Measurements from ENCODE around the gene ERH.

The ERH gene

DNA sequence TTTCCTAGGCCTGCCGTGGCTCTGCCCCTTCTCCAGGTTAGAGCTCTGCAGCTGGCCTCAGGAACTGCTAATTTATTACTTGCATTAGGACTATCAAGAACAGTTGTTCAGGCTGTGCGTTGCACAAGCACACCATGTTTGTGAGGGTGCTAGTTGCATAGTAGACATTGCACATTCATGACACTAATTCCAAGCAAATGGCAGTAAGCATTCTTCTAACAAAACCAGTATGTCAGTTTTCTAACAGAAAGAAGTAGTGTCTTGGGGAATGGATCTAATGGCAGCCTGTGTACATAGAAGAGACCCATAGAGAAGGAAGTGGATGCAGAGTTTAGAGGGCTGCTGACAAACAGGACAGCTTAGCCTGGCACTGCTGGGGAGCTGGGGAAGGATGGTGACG lies 53.9 kb downstream of the ERH start:
- TF ChIP-seq CEBPB (IDR thresholded peaks at IDR 0.05) (no peak), CREB1 (IDR thresholded peaks at IDR 0.05; ENCODE audit: low read depth) (no peak), FOXM1 (IDR thresholded peaks at IDR 0.05; ENCODE audit: borderline replicate concordance, low read depth) (no peak)

DNA sequence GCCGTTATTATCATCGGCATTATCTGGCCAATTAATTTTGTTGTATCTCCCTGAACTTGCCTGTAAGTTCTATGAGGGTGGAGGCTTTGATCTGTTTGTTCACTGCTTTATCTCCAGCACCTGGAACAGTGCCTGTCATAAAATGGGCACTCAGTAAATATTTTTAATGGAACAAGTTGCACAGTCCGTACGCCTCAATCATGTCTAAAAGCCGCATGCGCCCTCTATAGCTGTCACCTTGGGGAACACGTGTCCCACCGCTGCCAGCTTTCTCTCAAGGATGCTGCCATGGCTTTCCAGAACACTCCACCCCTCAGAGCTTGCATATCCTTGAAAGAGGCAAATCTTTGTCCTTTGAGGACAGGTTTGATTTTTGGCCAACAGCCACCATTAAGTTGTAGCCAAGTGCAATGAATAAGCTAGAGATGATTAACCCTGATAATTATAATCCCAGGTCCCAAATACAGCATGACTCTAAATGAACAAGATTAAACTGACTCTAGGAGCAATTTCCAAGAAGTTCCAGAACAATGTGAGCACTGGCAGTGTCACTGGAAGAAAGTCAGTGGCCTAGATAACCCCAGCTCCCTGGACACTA lies 55.1 kb downstream of the ERH start:
- no peak for TF ChIP-seq TEAD4 (IDR thresholded peaks at IDR 0.05)
- no peak for TF ChIP-seq RAD21 (IDR thresholded peaks at IDR 0.05; ENCODE audit: low read depth)
- no peak for TF ChIP-seq CREB1 (IDR thresholded peaks at IDR 0.05; ENCODE audit: low read depth)
- TF ChIP-seq TAF1 (IDR thresholded peaks at IDR 0.05; ENCODE audit: low read depth): no peak
- TF ChIP-seq EGR1 (IDR thresholded peaks at IDR 0.05): no peak
- TF ChIP-seq ZBTB7A (IDR thresholded peaks at IDR 0.05; ENCODE audit: low read depth): no peak
- no peak for TF ChIP-seq YY1 (IDR thresholded peaks at IDR 0.05; ENCODE audit: low read depth)

GRCh38 chr14:69339426-69339825 lies 58.7 kb downstream of the ERH start:
- TF ChIP-seq USF1 (IDR thresholded peaks at IDR 0.05): no peak
- TF ChIP-seq CEBPB (IDR thresholded peaks at IDR 0.05): no peak
- TF ChIP-seq ZBTB7A (IDR thresholded peaks at IDR 0.05; ENCODE audit: low read depth): no peak
- no peak for TF ChIP-seq EGR1 (IDR thresholded peaks at IDR 0.05)
- TF ChIP-seq FOXM1 (IDR thresholded peaks at IDR 0.05; ENCODE audit: borderline replicate concordance, low read depth): no peak
- no peak for TF ChIP-seq MAX (IDR thresholded peaks at IDR 0.05)
- no peak for TF ChIP-seq TEAD4 (IDR thresholded peaks at IDR 0.05)
- no peak for TF ChIP-seq EP300 (IDR thresholded peaks at IDR 0.05; ENCODE audit: borderline replicate concordance)
- TF ChIP-seq TCF12 (IDR thresholded peaks at IDR 0.05; ENCODE audit: low read depth): no peak
- no peak for TF ChIP-seq REST (IDR thresholded peaks at IDR 0.05; ENCODE audit: low read depth)
- TF ChIP-seq TAF1 (IDR thresholded peaks at IDR 0.05; ENCODE audit: low read depth): no peak
- no peak for TF ChIP-seq NFIC (IDR thresholded peaks at IDR 0.05)
- no peak for TF ChIP-seq RAD21 (IDR thresholded peaks at IDR 0.05; ENCODE audit: low read depth)
- TF ChIP-seq YY1 (IDR thresholded peaks at IDR 0.05; ENCODE audit: low read depth): no peak

DNA sequence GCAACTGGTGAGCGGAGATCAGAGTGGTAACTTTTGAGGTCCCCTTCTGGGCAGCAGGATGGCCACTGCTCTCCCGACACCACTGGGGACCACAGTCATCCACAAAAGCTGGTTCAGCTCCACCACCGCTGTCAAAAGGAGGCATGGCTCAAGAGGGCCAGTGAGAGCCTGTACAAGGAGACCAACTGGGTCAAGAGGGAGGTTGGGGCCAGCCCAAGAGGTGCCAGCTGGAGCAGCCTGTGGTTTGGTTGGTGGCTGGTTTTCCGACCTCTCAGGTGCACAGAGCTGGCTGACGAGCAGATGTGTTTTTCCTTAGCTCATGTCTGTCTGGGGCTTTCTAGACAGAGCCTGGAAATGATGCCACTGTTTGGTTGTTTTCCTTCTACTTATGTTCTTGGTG lies 60.1 kb downstream of the ERH start:
- no peak for TF ChIP-seq TAF1 (IDR thresholded peaks at IDR 0.05; ENCODE audit: low read depth)
- TF ChIP-seq CEBPB (IDR thresholded peaks at IDR 0.05): no peak
- no peak for TF ChIP-seq ZBTB7A (IDR thresholded peaks at IDR 0.05; ENCODE audit: low read depth)
- no peak for TF ChIP-seq CREB1 (IDR thresholded peaks at IDR 0.05; ENCODE audit: low read depth)
- TF ChIP-seq FOXM1 (IDR thresholded peaks at IDR 0.05; ENCODE audit: borderline replicate concordance, low read depth): no peak
- TF ChIP-seq EP300 (IDR thresholded peaks at IDR 0.05; ENCODE audit: borderline replicate concordance): no peak
- no peak for TF ChIP-seq MAX (IDR thresholded peaks at IDR 0.05)
- no peak for TF ChIP-seq USF1 (IDR thresholded peaks at IDR 0.05)
- TF ChIP-seq RAD21 (IDR thresholded peaks at IDR 0.05; ENCODE audit: low read depth): no peak

- TF ChIP-seq REST (IDR thresholded peaks at IDR 0.05; ENCODE audit: low read depth): no peak
- no peak for TF ChIP-seq TEAD4 (IDR thresholded peaks at IDR 0.05)
- no peak for TF ChIP-seq EGR1 (IDR thresholded peaks at IDR 0.05)
These were observed 62.7 kb downstream of the ERH start for GRCh38 chr14:69335371-69335771.

DNA sequence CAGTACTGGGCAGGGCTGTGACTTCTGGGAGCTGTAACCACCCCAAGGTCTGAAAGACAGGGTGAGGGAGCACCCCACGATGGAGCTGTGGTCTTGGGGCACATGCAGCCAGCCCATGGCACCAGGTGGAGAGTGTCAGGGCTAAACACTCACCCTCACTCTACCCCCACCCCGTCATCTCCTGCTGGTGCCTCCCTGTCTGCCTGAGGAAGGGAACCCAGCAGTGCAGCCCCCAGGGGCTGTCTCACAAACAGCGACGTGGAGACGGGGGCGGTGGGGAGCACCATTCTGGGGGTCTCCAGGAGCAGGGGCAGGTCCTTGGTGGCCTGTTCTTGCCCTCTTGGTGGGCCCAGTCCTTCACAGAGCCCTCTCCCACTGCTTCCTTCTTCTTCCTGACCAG lies 63.5 kb downstream of the ERH start:
- no peak for TF ChIP-seq FOXM1 (IDR thresholded peaks at IDR 0.05; ENCODE audit: borderline replicate concordance, low read depth)

DNA sequence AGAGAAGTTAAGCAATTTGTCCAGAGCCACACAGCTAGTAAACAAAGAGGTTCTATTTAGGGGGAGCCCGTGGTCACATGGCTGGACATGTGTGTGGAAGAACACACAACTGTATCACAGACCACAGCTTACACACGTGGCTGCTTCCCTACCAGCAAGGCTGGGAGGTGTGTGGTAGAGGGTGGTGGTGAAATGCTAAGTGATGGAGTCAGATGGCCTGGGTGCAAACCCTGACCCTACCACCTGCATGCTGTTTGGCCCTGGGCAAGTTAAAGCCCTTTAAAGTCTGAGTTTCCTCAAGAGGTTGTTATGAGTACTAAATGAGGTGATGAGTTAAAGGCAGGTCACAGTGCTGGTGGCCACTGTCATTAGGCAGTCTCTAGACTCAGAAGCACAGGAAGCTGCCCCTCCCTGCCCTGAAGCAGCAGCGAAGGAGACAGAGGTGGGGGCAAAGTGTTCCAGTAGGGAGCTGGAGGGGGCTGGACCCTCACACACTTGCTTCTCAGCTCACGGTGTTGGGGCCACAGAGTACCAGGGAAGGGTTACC lies 64.2 kb downstream of the ERH start:
- no peak for TF ChIP-seq YY1 (IDR thresholded peaks at IDR 0.05; ENCODE audit: low read depth)
- no peak for TF ChIP-seq EP300 (IDR thresholded peaks at IDR 0.05; ENCODE audit: borderline replicate concordance)
- no peak for TF ChIP-seq MAX (IDR thresholded peaks at IDR 0.05)
- TF ChIP-seq TAF1 (IDR thresholded peaks at IDR 0.05; ENCODE audit: low read depth): no peak
- no peak for TF ChIP-seq TCF12 (IDR thresholded peaks at IDR 0.05; ENCODE audit: low read depth)
- no peak for TF ChIP-seq RAD21 (IDR thresholded peaks at IDR 0.05; ENCODE audit: low read depth)
- TF ChIP-seq EGR1 (IDR thresholded peaks at IDR 0.05): no peak
- no peak for TF ChIP-seq USF1 (IDR thresholded peaks at IDR 0.05)
- TF ChIP-seq FOXM1 (IDR thresholded peaks at IDR 0.05; ENCODE audit: borderline replicate concordance, low read depth): no peak
- TF ChIP-seq CREB1 (IDR thresholded peaks at IDR 0.05; ENCODE audit: low read depth): no peak
- TF ChIP-seq REST (IDR thresholded peaks at IDR 0.05; ENCODE audit: low read depth): no peak
- TF ChIP-seq CEBPB (IDR thresholded peaks at IDR 0.05): no peak
- no peak for TF ChIP-seq TEAD4 (IDR thresholded peaks at IDR 0.05)
- TF ChIP-seq ZBTB7A (IDR thresholded peaks at IDR 0.05; ENCODE audit: low read depth): no peak
- no peak for TF ChIP-seq NFIC (IDR thresholded peaks at IDR 0.05)
